ENCODE data around the gene EPHB1.

- TF ChIP-seq CTCF (IDR thresholded peaks at IDR 0.05) = no peak
- TF ChIP-seq POLR2A (IDR thresholded peaks at IDR 0.05) = no peak
These were observed 39.2 kb upstream of the EPHB1 start for GRCh38 chr3:134755821-134756220.
